NCI-H2196 (cell line): ENCODE measurements around the gene PCBP3.

ENCODE experiments used
- DNase-seq: peaks from one replicate; lab custom pipeline; 2025; ENCODE audit not compliant: unreplicated experiment; lab: John Stamatoyannopoulos, UW

The PCBP3 gene

GRCh38 chr21:45986316-45987051, 343.0 kb downstream of the PCBP3 start:
- no peak for DNase-seq

GRCh38 chr21:45987121-45987711, 343.7 kb downstream of the PCBP3 start:
- DNase-seq = no peak

GRCh38 chr21:45988366-45989347, 345.1 kb downstream of the PCBP3 start:
- DNase-seq = no peak

- no peak for DNase-seq
Observed at GRCh38 chr21:45989355-45990048, 346.0 kb downstream of the PCBP3 start.

GRCh38 chr21:45990049-45990711, 346.7 kb downstream of the PCBP3 start:
- DNase-seq = no peak

- no peak for DNase-seq
Observed at GRCh38 chr21:45990741-45991605, 347.4 kb downstream of the PCBP3 start.

GRCh38 chr21:45991606-45992300, 348.2 kb downstream of the PCBP3 start:
- no peak for DNase-seq
